GM12865 (cell line): Measurements from ENCODE around the gene TSPAN9.

Experiments used
- DNase-seq: peaks from one replicate; pipeline ENCODE4 v3.0.0; 2010; ENCODE audit warnings: low read depth
- H3K4me3 ChIP-seq: 2 replicates; pipeline ENCODE4 v1.5.1; 2011; ENCODE audit warnings: mild to moderate bottlenecking, low read depth, low read length, control low read depth
- TF ChIP-seq, protein P1 (sequence below): IDR thresholded peaks from 2 replicates; pipeline ENCODE4 v1.5.1; 2011; ENCODE audit warnings: low read length, control low read depth, low read depth, inconsistent platforms; ENCODE audit not compliant: insufficient read depth; ENCODE audit errors: missing control alignments

The TSPAN9 gene

GRCh38 chr12:3136641-3137267, 59.6 kb downstream of the TSPAN9 start:
- no peak overlapping the region for H3K4me3 ChIP-seq
- TF ChIP-seq, protein P1, sequence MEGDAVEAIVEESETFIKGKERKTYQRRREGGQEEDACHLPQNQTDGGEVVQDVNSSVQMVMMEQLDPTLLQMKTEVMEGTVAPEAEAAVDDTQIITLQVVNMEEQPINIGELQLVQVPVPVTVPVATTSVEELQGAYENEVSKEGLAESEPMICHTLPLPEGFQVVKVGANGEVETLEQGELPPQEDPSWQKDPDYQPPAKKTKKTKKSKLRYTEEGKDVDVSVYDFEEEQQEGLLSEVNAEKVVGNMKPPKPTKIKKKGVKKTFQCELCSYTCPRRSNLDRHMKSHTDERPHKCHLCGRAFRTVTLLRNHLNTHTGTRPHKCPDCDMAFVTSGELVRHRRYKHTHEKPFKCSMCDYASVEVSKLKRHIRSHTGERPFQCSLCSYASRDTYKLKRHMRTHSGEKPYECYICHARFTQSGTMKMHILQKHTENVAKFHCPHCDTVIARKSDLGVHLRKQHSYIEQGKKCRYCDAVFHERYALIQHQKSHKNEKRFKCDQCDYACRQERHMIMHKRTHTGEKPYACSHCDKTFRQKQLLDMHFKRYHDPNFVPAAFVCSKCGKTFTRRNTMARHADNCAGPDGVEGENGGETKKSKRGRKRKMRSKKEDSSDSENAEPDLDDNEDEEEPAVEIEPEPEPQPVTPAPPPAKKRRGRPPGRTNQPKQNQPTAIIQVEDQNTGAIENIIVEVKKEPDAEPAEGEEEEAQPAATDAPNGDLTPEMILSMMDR = no peak
- no peak for DNase-seq

GRCh38 chr12:3137268-3137781, 60.1 kb downstream of the TSPAN9 start:
- TF ChIP-seq, protein P1 = no peak
- no peak overlapping the region for H3K4me3 ChIP-seq
- DNase-seq = no peak

DNA sequence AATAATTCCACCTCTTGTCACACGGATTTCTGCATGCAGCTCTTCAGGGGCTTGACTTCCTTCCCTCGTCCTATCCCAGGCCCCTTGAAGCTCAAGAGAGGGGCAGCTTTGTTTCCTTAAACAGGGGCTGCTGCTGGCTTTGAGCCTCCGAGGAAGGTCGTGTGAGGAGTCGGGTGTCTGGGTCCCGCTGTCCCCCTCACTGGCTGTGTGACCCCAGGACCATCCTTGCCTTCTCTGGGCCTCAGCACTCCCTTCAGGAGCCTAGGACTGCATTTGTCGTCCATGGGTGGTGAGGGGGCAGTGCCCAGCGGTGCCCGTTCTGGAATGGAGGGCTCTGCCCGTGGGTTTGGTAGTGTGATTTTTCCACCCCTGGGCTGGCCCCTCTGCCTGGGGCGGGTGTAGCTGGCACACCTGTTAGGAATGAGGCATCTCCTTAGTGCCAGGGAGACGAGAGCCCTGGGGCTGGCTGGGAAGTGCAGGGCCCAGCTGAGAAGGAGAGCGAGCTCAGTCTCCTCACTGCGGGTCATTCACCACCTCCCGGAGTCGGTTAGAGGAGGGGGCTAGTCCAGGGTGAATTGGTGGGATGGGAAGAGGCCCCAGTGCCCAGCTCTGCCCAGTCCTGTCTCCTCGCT, 60.8 kb downstream of the TSPAN9 start:
- DNase-seq = no peak
- no peak overlapping the region for H3K4me3 ChIP-seq
- TF ChIP-seq, protein P1 = no peak

- TF ChIP-seq, protein P1 = no peak
- no peak overlapping the region for H3K4me3 ChIP-seq
- DNase-seq = no peak
Measured at GRCh38 chr12:3138941-3139511, 61.8 kb downstream of the TSPAN9 start.

- TF ChIP-seq, protein P1 = no peak
- H3K4me3 ChIP-seq = no peak overlapping the region
- no peak for DNase-seq
Measured at GRCh38 chr12:3139760-3140159, 62.6 kb downstream of the TSPAN9 start.

DNA sequence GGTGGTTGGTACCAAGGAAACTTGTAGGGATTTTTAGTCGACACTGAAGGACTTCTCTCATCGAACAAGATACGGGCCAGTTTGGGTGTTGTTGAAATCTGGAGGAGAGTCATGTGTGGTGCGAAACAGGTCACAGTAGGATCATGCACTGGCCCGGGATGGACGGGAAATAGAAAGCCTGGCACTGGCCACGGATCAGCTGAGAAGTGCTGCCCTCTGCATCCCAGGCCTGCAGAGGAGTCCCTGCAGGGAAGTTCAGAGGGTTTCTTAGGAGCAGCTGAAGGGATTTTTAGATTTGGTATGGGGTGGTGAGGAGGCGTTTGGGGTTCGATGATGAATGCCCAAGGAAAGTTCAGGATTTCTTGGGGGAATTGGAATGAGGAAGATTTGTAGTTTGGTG, 63.1 kb downstream of the TSPAN9 start:
- TF ChIP-seq, protein P1 = no peak
- H3K4me3 ChIP-seq = no peak overlapping the region
- DNase-seq = no peak
